ENCODE data around the gene MYO1E.

GRCh38 chr15:59138243-59138642 lies 234.4 kb downstream of the MYO1E start:
- TF ChIP-seq, protein P1, sequence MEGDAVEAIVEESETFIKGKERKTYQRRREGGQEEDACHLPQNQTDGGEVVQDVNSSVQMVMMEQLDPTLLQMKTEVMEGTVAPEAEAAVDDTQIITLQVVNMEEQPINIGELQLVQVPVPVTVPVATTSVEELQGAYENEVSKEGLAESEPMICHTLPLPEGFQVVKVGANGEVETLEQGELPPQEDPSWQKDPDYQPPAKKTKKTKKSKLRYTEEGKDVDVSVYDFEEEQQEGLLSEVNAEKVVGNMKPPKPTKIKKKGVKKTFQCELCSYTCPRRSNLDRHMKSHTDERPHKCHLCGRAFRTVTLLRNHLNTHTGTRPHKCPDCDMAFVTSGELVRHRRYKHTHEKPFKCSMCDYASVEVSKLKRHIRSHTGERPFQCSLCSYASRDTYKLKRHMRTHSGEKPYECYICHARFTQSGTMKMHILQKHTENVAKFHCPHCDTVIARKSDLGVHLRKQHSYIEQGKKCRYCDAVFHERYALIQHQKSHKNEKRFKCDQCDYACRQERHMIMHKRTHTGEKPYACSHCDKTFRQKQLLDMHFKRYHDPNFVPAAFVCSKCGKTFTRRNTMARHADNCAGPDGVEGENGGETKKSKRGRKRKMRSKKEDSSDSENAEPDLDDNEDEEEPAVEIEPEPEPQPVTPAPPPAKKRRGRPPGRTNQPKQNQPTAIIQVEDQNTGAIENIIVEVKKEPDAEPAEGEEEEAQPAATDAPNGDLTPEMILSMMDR (IDR thresholded peaks at IDR 0.05) = peak; percentile 40 to 58 (median 52)
- no peak for TF ChIP-seq POLR2A (IDR thresholded peaks at IDR 0.05)
